IPS DF 6.9 (cell line): Measurements from ENCODE around the gene BIRC7.

Experiments
- DNase-seq: peaks from one replicate; pipeline ENCODE4 v3.0.0-alpha.2; 2013; ENCODE audit warnings: low read depth, low spot score
- H3K27ac ChIP-seq: one replicate; pipeline ENCODE4 v1.5.1; 2013; ENCODE audit warnings: low read length, control low read depth
- H3K27me3 ChIP-seq: 2 replicates; pipeline ENCODE4 v1.6.1; 2013; ENCODE audit warnings: mild to moderate bottlenecking, low read length; ENCODE audit not compliant: control insufficient read depth, insufficient read depth
- H3K36me3 ChIP-seq: 2 replicates; pipeline ENCODE4 v1.6.1; 2013; ENCODE audit warnings: low read length; ENCODE audit not compliant: control insufficient read depth, insufficient read depth
- H3K4me1 ChIP-seq: 2 replicates; pipeline ENCODE4 v1.6.1; 2013; ENCODE audit warnings: low read length; ENCODE audit not compliant: control insufficient read depth, insufficient read depth
- H3K4me3 ChIP-seq: 2 replicates; pipeline ENCODE4 v1.5.1; 2013; ENCODE audit warnings: mild to moderate bottlenecking, low read length
- H3K9me3 ChIP-seq: 2 replicates; pipeline ENCODE4 v1.6.1; 2013; ENCODE audit warnings: low read length, inconsistent platforms; ENCODE audit not compliant: control insufficient read depth, insufficient read depth
- WGBS: extraction: QIAGEN DNeasy Blood & Tissue Kit; methylation state at CpG from one replicate; pipeline ENCODE4 v1.1.7; 2013; ENCODE audit warnings: mixed read lengths, missing lambda C conversion rate; ENCODE audit not compliant: insufficient read length, insufficient coverage; 5-methylcytosine and 5-hydroxymethylcytosine counted together

The BIRC7 gene, protein sequence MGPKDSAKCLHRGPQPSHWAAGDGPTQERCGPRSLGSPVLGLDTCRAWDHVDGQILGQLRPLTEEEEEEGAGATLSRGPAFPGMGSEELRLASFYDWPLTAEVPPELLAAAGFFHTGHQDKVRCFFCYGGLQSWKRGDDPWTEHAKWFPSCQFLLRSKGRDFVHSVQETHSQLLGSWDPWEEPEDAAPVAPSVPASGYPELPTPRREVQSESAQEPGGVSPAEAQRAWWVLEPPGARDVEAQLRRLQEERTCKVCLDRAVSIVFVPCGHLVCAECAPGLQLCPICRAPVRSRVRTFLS

DNA sequence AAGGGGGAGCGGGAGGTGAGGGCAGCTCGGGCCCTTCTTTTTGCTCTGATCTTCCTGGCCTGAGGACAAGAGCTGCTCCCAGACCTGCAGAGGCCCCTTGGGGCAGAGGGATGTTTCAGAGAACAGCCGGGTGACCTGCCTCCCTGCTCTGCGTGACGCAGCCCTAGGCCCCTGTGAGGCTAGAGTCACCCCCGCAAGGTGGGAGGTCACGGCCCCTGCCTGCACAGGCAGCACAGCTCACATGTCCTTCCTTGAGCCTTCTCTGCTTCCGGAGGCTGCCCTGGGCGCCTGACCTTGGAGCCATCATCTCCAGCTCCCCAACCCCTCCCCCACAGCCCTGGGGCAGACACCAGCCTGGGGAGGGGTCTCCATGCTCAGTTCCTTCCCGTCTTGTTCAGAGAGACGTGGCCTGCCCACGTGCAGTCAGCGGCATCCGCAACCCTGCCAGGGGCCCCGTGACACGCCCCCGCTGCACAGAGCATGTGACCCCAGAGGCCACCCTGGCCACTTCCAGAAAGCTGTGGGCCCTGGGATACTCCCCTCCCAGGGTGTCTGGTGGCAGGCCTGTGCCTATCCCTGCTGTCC is at the start of gene BIRC7:
Gene BIRC7, plus strand, starts transcription at position 507 of the 585 bp plus-strand sequence. CDS start 192 bp downstream, outside the sequence.
- Histone ChIP-seq H3K36me3 (no peaks in the 10 kb centered on the region), H3K27ac (no peak within 1 kb of the TSS), H3K4me3 (no peak within 1 kb of the TSS), H3K27me3 (no peaks in the 10 kb centered on the region), H3K9me3 (no peaks in the 10 kb centered on the region), H3K4me1 (peaks cover 4% of the 10 kb centered on the region)
- no CpG with 5 or more reads among the region's 17 CpGs for WGBS
- DNase-seq: no peak

DNA sequence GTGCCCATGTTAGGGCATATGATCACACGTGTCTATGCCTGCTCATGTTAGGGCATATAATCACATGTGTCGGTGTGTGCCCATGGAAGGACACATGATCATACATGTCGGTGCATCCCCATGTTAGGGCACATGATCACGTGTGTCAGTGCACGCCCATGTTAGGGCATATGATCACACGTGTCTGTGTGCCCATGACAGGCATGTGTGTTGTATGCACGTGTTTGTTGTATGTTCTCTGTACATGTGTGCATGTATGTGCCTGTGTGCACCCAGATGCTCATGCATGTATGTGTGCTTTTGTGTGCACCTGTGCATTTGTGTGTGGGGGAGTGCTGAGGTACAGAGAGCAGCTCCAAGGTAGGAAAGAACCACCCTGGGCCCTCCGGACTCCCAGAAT is 49.6 kb upstream of the BIRC7 start:
- Histone ChIP-seq H3K36me3 (no peaks in the 10 kb centered on the region), H3K27ac (no peak overlapping the region), H3K27me3 (no peaks in the 10 kb centered on the region), H3K4me3 (no peak overlapping the region), H3K4me1 (0 out of 2 replicates have a peak, but pooled peaks cover 1% of the 10 kb centered on the region), H3K9me3 (no peaks in the 10 kb centered on the region)
- no peak for DNase-seq
- WGBS: no CpG with 5 or more reads among the region's 8 CpGs

DNA sequence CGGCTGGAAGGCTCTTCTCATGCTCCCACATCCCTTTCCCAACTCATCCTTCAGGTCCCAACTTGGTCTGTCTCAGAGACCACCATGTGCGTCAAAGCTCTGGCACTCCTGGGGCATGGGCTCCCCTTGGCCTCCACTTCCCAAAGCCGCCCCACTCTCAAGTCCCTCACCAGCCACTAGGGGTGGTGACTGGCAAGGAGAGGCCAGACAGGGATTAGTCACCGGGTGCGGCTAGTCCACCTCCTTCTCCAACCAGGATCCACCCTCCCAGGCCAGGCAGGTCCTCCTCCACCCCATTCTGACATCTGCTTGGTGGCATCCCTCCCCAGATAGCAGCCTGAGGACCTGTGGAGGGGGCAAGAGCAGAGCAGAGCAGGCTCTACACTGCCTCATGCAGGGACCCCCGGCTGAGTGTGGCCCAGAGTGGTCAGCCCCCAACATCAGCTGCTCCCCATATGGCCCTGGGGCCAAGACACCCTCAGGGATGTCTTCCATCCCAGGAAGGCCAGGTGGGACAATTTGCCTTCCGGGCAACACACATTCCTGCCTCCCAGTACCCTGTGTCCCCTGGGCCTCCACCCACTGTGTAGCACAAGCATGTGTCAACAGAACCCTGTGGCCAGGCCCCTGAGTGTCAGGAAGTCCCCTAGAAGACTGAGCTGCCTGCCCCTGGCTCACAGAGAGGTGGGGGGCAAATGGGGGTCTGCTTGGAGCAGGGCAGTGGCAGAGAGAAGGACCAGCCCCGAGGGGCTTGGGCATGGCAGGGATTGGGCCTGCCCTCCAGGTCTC is 49.0 kb upstream of the BIRC7 start:
- no peak for DNase-seq
- Histone ChIP-seq H3K27me3 (no peaks in the 10 kb centered on the region), H3K4me1 (0 out of 2 replicates have a peak, but pooled peaks cover 1% of the 10 kb centered on the region), H3K9me3 (no peaks in the 10 kb centered on the region), H3K36me3 (no peaks in the 10 kb centered on the region), H3K27ac (no peak overlapping the region), H3K4me3 (no peak overlapping the region)
- WGBS: no CpG with 5 or more reads among the region's 8 CpGs

DNA sequence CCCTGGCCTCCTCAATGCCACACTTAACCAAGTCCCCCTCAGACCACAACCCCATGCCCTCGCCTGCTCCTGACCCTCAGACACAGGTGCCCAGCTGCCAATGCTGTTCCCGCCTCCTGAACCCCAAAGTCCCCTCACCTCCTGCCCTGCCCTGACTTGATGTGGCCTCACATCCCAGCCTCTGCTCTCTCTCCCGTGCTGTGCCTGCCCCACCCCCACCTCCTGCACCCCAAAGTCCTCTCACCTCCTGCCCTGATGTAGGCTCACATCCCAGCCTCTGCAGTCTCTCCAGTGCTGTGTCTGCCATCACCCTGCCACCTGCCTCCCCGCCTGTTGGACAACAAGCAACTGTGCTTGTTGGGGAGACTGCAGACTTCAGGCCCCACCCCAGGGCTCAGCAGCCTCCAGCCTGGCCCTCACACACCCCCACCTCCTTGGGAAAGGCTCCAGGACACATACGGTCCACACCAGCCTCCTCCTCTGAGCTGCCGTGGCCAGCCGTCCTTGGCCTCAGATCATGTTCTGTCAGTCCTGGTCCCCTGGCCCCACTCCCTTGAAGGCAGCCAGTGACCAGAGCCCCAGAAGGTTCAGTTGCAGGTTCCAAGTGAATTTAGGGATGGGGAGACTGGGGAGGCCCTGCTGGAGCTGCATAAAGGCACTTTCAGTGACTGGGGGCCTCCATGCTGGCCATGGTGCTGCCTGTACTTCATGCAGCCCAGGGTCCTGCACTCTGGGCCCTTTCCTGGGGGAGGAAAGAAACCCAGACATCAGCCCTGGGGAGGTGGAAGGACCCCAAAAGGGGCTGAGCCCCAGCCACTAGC is 48.2 kb upstream of the BIRC7 start:
- no peaks in the 10 kb centered on the region for H3K27me3 ChIP-seq
- no peak for DNase-seq
- H3K4me3 ChIP-seq: no peak overlapping the region
- no CpG with 5 or more reads among the region's 7 CpGs for WGBS
- H3K4me1 ChIP-seq: 0 out of 2 replicates have a peak, but pooled peaks cover 1% of the 10 kb centered on the region
- H3K36me3 ChIP-seq: no peaks in the 10 kb centered on the region
- H3K9me3 ChIP-seq: no peaks in the 10 kb centered on the region
- no peak overlapping the region for H3K27ac ChIP-seq

DNA sequence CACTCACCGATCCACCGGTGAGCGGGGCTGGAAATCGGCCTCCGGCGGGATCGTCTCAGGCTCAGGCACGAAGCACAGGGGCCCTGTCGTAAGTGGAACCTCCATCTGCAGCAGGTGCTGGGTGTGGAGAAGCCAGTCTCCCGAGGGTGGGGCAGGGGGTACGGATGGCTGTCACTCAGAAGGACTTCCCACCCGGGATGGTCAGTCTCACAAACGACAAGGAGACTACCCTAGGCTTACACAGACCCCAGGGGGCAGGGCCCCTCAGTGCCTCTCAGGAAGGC is 47.6 kb upstream of the BIRC7 start:
- no peaks in the 10 kb centered on the region for H3K27me3 ChIP-seq
- DNase-seq: no peak
- no peak overlapping the region for H3K4me3 ChIP-seq
- H3K9me3 ChIP-seq: no peaks in the 10 kb centered on the region
- no peaks in the 10 kb centered on the region for H3K36me3 ChIP-seq
- WGBS: no CpG with 5 or more reads among the region's 13 CpGs
- no peak overlapping the region for H3K27ac ChIP-seq
- H3K4me1 ChIP-seq: 0 out of 2 replicates have a peak, but pooled peaks cover 1% of the 10 kb centered on the region

GRCh38 chr20:63188641-63189321 is 46.9 kb upstream of the BIRC7 start:
- Histone ChIP-seq H3K36me3 (no peaks in the 10 kb centered on the region), H3K9me3 (no peaks in the 10 kb centered on the region), H3K4me3 (no peak overlapping the region), H3K27me3 (no peaks in the 10 kb centered on the region), H3K27ac (no peak overlapping the region), H3K4me1 (no peaks in the 10 kb centered on the region; the same call in 1 of the 2 replicates)
- no peak for DNase-seq
- no CpG with 5 or more reads among the region's 15 CpGs for WGBS

DNA sequence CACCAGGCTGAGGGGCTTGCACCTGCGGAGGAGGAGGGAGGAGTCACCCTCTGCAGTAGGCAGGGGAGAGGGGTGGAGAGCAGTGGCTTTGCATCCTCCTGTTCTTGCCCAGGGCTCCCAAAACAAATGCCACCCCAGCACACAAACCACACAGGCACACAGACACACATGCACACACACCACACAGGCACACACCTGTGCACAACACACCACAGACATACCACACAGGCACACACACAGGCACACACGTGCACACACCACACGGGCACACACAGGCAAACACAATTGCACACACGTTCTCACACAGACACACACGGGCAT is 46.4 kb upstream of the BIRC7 start:
- DNase-seq: no peak
- H3K4me1 ChIP-seq: no peaks in the 10 kb centered on the region; the same call in 1 of the 2 replicates
- H3K36me3 ChIP-seq: no peaks in the 10 kb centered on the region
- H3K27me3 ChIP-seq: no peaks in the 10 kb centered on the region
- no peak overlapping the region for H3K4me3 ChIP-seq
- H3K9me3 ChIP-seq: no peaks in the 10 kb centered on the region
- WGBS: no CpG with 5 or more reads among the region's 5 CpGs
- no peak overlapping the region for H3K27ac ChIP-seq

DNA sequence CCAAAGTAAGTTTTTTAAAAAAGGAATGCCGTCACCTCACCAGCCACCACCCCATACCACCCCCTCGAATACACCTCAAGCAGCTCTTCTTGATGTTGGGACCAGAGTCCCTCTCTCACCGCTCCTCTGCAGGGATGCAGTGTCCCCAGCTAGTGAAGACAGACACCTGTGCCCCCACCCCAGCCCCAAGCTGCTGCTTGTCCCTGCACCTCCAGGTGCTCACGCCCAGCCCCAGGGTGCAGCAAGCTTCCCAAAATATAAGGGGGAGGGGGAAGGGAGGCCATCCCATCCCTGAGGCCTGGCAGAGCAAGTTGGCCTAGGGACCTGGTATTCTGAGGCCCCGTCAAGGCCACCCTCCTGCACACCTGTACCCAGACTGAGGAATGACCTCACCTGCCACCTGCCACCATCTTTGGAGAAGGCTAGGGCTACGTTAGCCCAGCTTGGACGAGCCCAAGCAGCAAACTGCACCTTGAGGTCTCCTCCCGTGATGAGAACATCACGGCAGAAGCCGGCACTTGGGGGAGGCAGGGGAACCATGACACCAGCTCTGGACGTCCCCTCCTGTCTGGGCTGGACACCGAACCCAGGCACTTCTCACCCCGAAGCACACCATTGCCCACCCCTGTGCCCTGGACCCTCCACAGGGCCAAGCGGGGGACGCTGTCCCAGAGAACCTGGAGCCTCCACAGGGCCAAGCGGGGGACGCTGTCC is 45.7 kb upstream of the BIRC7 start:
- H3K36me3 ChIP-seq: no peaks in the 10 kb centered on the region
- no peak for DNase-seq
- WGBS: no CpG with 5 or more reads among the region's 17 CpGs
- H3K27ac ChIP-seq: no peak overlapping the region
- H3K4me3 ChIP-seq: no peak overlapping the region
- H3K9me3 ChIP-seq: no peaks in the 10 kb centered on the region
- H3K27me3 ChIP-seq: no peaks in the 10 kb centered on the region
- H3K4me1 ChIP-seq: no peaks in the 10 kb centered on the region; the same call in 1 of the 2 replicates

GRCh38 chr20:63190828-63191227 is 44.9 kb upstream of the BIRC7 start:
- Histone ChIP-seq H3K9me3 (no peaks in the 10 kb centered on the region), H3K27ac (no peak overlapping the region), H3K4me3 (no peak overlapping the region), H3K36me3 (peaks cover 3% of the 10 kb centered on the region; the same call in 1 of the 2 replicates), H3K4me1 (no peaks in the 10 kb centered on the region; the same call in 1 of the 2 replicates), H3K27me3 (no peaks in the 10 kb centered on the region)
- no CpG with 5 or more reads among the region's 20 CpGs for WGBS
- DNase-seq: no peak
